Measurements from ENCODE around the gene SCAP. TPM values are rescaled to one million over a fixed set of nuclear protein-coding genes. Genes with fewer than 3 reads are reported as not detected.

The SCAP gene
- total and polyA plus RNA-seq, 2 of the 4 experiments (the other 2 are of a cell fraction): 25.3 to 34.6 TPM

DNA sequence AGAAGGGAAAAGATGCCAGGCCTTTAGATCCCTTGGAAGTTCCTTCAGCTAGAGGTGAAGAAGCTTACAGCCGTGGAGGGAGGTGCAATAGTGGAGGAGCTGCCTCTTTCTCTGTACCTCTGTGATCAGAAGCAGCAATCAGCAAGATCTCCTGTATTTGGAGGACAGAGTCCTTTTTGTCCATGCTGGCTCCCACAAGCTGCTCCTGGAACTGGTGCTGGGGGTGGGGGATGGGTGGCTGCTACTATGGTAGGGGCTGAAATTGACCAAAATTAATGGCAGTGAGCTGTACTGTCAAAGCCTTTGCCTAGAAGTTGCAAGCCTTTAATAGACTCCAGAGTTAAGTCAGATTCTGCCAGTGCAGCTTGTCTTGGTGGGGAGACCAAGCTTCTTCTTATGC, 76.7 kb downstream of the SCAP start:
- H3K9ac ChIP-seq (ENCODE audit: low read depth, low read length): no peak overlapping the region
- ChIA-PET CTCF (no interaction called here), POLR2A (ENCODE audit: unreplicated experiment) (interaction anchor here (1.6 kb wide), 1 partner anchor 18 kb away, joined by 8 read pairs; the partner anchor contains the start of gene PTPN23)
- H3K18ac ChIP-seq (ENCODE audit: low read depth, low read length): no peak overlapping the region
- dilution Hi-C loops (cut with HindIII; ENCODE audit: low sequenced_read_pairs, unreplicated experiment) (no loop called here), intact Hi-C loops (cut with micrococcal nuclease) (no loop called here), in situ Hi-C loops (cut with MboI; ENCODE audit: low sequenced_read_pairs) (no loop called here)
- H4K8ac ChIP-seq (ENCODE audit: low read depth in 2 of 2, low read length in 2 of 2): no peak overlapping the region
- H3K27me3 ChIP-seq (ENCODE audit: control insufficient read depth, insufficient read depth, low read length): no peaks in the 10 kb centered on the region
- peaks cover 28% of the 10 kb centered on the region for H3K9me1 ChIP-seq (ENCODE audit: insufficient read depth, low read length)
- no peak overlapping the region for H2BK5ac ChIP-seq (ENCODE audit: low read depth, low read length, poor library complexity, severe bottlenecking)
- peaks cover 52 to 79% of the 10 kb centered on the region in 2 experiments for H3K79me1 ChIP-seq (ENCODE audit: low read depth in 1 of 2, low read length in 2 of 2)
- peaks cover 55% of the 10 kb centered on the region for H4K20me1 ChIP-seq (ENCODE audit: insufficient read depth, low read length)
- no peaks in the 10 kb centered on the region for H3K9me3 ChIP-seq (ENCODE audit: control insufficient read depth, insufficient read depth, low read length)
- no peak overlapping the region for H3K27ac ChIP-seq (ENCODE audit: insufficient read depth, low read length)
- H4K91ac ChIP-seq (ENCODE audit: insufficient read depth, low read depth, low read length): no peak overlapping the region
- H3K56ac ChIP-seq (ENCODE audit: extremely low read depth, insufficient read depth, low read length): no peak overlapping the region
- no peak overlapping the region for H2BK15ac ChIP-seq (ENCODE audit: low read depth, low read length)
- 86% methylated on average over 1 of the region's 1 CpG; no CpG with 5 or more reads in 1 of the 2 experiments for WGBS, 2 experiments (ENCODE audit: extremely low coverage in 2 of 2, insufficient read length in 1 of 2)
- H2BK120ac ChIP-seq (ENCODE audit: low read depth, low read length): no peak overlapping the region
- TF ChIP-seq FOS (IDR thresholded peaks at IDR 0.05; ENCODE audit: low read depth, low read length) (no peak), CHD1 (IDR thresholded peaks at IDR 0.05; ENCODE audit: low read depth, low read length) (no peak), BHLHE40 (IDR thresholded peaks at IDR 0.05; ENCODE audit: low read depth, low read length) (no peak), MXI1 (IDR thresholded peaks at IDR 0.05; ENCODE audit: borderline replicate concordance, low read depth, low read length) (no peak), POLR2A (IDR thresholded peaks at IDR 0.05; ENCODE audit: low read depth, low read length) (no peak), RCOR1 (IDR thresholded peaks at IDR 0.05; ENCODE audit: insufficient replicate concordance, low read length) (no peak), MAFK (IDR thresholded peaks at IDR 0.05; ENCODE audit: low read depth, low read length) (no peak), MAZ (IDR thresholded peaks at IDR 0.05; ENCODE audit: borderline replicate concordance, low read depth, low read length) (no peak), RAD21 (IDR thresholded peaks at IDR 0.05; ENCODE audit: low read length) (no peak), SMC3 (IDR thresholded peaks at IDR 0.05; ENCODE audit: low read depth, low read length) (no peak), RFX5 (IDR thresholded peaks at IDR 0.05; ENCODE audit: low read depth, low read length) (no peak), CEBPB (IDR thresholded peaks at IDR 0.05; ENCODE audit: low read depth, low read length) (no peak), NFE2L2 (IDR thresholded peaks at IDR 0.05; ENCODE audit: low read depth, low read length) (no peak)
- TF ChIP-seq, protein P1, sequence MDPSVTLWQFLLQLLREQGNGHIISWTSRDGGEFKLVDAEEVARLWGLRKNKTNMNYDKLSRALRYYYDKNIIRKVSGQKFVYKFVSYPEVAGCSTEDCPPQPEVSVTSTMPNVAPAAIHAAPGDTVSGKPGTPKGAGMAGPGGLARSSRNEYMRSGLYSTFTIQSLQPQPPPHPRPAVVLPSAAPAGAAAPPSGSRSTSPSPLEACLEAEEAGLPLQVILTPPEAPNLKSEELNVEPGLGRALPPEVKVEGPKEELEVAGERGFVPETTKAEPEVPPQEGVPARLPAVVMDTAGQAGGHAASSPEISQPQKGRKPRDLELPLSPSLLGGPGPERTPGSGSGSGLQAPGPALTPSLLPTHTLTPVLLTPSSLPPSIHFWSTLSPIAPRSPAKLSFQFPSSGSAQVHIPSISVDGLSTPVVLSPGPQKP (IDR thresholded peaks at IDR 0.05; ENCODE audit: borderline replicate concordance, low read depth, low read length): no peak
- TF ChIP-seq, protein P2, sequence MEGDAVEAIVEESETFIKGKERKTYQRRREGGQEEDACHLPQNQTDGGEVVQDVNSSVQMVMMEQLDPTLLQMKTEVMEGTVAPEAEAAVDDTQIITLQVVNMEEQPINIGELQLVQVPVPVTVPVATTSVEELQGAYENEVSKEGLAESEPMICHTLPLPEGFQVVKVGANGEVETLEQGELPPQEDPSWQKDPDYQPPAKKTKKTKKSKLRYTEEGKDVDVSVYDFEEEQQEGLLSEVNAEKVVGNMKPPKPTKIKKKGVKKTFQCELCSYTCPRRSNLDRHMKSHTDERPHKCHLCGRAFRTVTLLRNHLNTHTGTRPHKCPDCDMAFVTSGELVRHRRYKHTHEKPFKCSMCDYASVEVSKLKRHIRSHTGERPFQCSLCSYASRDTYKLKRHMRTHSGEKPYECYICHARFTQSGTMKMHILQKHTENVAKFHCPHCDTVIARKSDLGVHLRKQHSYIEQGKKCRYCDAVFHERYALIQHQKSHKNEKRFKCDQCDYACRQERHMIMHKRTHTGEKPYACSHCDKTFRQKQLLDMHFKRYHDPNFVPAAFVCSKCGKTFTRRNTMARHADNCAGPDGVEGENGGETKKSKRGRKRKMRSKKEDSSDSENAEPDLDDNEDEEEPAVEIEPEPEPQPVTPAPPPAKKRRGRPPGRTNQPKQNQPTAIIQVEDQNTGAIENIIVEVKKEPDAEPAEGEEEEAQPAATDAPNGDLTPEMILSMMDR (conservative IDR thresholded peaks at IDR 0.05; ENCODE audit: low read depth, low read length): no peak
- TF ChIP-seq, protein P3, sequence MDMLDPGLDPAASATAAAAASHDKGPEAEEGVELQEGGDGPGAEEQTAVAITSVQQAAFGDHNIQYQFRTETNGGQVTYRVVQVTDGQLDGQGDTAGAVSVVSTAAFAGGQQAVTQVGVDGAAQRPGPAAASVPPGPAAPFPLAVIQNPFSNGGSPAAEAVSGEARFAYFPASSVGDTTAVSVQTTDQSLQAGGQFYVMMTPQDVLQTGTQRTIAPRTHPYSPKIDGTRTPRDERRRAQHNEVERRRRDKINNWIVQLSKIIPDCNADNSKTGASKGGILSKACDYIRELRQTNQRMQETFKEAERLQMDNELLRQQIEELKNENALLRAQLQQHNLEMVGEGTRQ (IDR thresholded peaks at IDR 0.05; ENCODE audit: low read depth, low read length): no peak
- H3K4ac ChIP-seq (ENCODE audit: low read depth, low read length): no peak overlapping the region
- peaks cover 10% of the 10 kb centered on the region for H3K36me3 ChIP-seq (ENCODE audit: control insufficient read depth, insufficient read depth, low read length)
- no peak overlapping the region for H3K4me3 ChIP-seq (ENCODE audit: insufficient read depth, low read depth, low read length)
- ATAC-seq (ENCODE audit: low read depth) (no peak), DNase-seq (no peak)
- H2AK5ac ChIP-seq (ENCODE audit: low read depth, low read length): no peak overlapping the region
- no peak overlapping the region for H3K4me2 ChIP-seq (ENCODE audit: low read depth, low read length)
- no peak overlapping the region for H2AK9ac ChIP-seq (replicated peaks; ENCODE audit: low read depth, low read length, poor library complexity)
- H3K14ac ChIP-seq (replicated peaks; ENCODE audit: low read depth, low read length): no peak overlapping the region
- no TSS peak for BruUV-seq (replicated peaks)
- H3K4me1 ChIP-seq (ENCODE audit: control insufficient read depth, insufficient read depth, low read length): peaks cover 20% of the 10 kb centered on the region
- no peak overlapping the region for H4K5ac ChIP-seq (ENCODE audit: low read depth, low read length)
- no peak overlapping the region for H2BK20ac ChIP-seq (ENCODE audit: low read depth, low read length)
- no peak overlapping the region for H3K23ac ChIP-seq (ENCODE audit: low read depth, low read length)
- H2AFZ ChIP-seq (replicated peaks; ENCODE audit: low read length, poor library complexity): no peak overlapping the region

Data from IMR-90 (cell line).